ENCODE data around the gene FRAS1. TPM values are rescaled to one million over a fixed set of nuclear protein-coding genes. Genes with fewer than 3 reads are reported as not detected.

FRAS1 gene
- total and polyA plus RNA-seq, 2 donors (not counting 1 experiment from before 2014, with no cell fraction given), result 0.30 to 0.66 TPM

DNA sequence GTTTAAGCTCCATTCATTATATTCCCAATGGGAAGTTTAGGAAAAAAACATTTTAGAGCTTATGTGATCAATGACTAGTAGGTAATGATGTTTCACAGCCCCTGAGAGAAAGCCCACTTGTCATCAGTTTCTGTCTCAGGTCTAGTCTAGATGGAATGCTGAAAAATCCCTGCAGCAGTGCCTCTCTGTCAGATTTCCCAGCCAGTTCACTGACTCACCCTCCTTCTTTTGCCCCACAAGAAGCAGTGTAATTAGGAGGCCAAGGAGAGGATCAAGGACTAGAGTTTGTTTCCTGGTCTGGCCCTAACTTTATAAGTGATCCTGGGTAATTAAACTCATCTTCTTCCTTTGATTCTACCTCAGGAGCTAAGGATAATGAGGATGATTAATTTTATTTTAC lies 375.8 kb downstream of the FRAS1 start:
- no peak overlapping the region for H3K4me3 ChIP-seq (replicated peaks in 1 of 4; ENCODE audit: control extremely low read depth in 1 of 4, insufficient read depth in 1 of 4, low read depth in 3 of 4, low read length in 4 of 4)
- no peaks in the 10 kb centered on the region for H3K79me2 ChIP-seq (ENCODE audit: control insufficient read depth, insufficient read depth, low read length)
- H2AFZ ChIP-seq (ENCODE audit: low read length), result no peak overlapping the region
- no peaks in the 10 kb centered on the region for H3K36me3 ChIP-seq (ENCODE audit: control insufficient read depth, insufficient read depth, low read length)
- no peak overlapping the region for H3K9ac ChIP-seq (ENCODE audit: insufficient read depth, low read length)
- no peak overlapping the region for H3K27ac ChIP-seq (ENCODE audit: insufficient read depth, low read length)
- no peaks in the 10 kb centered on the region for H3K9me3 ChIP-seq (ENCODE audit: control insufficient read depth, insufficient read depth, low read depth, low read length)
- DNase-seq (ENCODE audit: low read depth in 2 of 2), result peak in 1 of 2 donors; percentile 67
- no peak overlapping the region for H3K4me2 ChIP-seq (ENCODE audit: extremely low read depth, insufficient read depth, low read length)
- TF ChIP-seq, protein P1, sequence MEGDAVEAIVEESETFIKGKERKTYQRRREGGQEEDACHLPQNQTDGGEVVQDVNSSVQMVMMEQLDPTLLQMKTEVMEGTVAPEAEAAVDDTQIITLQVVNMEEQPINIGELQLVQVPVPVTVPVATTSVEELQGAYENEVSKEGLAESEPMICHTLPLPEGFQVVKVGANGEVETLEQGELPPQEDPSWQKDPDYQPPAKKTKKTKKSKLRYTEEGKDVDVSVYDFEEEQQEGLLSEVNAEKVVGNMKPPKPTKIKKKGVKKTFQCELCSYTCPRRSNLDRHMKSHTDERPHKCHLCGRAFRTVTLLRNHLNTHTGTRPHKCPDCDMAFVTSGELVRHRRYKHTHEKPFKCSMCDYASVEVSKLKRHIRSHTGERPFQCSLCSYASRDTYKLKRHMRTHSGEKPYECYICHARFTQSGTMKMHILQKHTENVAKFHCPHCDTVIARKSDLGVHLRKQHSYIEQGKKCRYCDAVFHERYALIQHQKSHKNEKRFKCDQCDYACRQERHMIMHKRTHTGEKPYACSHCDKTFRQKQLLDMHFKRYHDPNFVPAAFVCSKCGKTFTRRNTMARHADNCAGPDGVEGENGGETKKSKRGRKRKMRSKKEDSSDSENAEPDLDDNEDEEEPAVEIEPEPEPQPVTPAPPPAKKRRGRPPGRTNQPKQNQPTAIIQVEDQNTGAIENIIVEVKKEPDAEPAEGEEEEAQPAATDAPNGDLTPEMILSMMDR (conservative IDR thresholded peaks at IDR 0.05 in 1 of 2, IDR thresholded peaks at IDR 0.05 in 1 of 2; ENCODE audit: low read depth in 1 of 2, low read length in 2 of 2), result no peak
- no peak for TF ChIP-seq EZH2 (IDR thresholded peaks at IDR 0.05; ENCODE audit: low read length, missing control alignments)
- H3K27me3 ChIP-seq (ENCODE audit: control insufficient read depth, insufficient read depth, low read length), result no peaks in the 10 kb centered on the region
- H3K4me1 ChIP-seq (ENCODE audit: control insufficient read depth, extremely low read depth, insufficient read depth, low read length), result no peaks in the 10 kb centered on the region
- H4K20me1 ChIP-seq (ENCODE audit: control insufficient read depth, extremely low read depth, insufficient read depth, low read length), result no peaks in the 10 kb centered on the region

DNA sequence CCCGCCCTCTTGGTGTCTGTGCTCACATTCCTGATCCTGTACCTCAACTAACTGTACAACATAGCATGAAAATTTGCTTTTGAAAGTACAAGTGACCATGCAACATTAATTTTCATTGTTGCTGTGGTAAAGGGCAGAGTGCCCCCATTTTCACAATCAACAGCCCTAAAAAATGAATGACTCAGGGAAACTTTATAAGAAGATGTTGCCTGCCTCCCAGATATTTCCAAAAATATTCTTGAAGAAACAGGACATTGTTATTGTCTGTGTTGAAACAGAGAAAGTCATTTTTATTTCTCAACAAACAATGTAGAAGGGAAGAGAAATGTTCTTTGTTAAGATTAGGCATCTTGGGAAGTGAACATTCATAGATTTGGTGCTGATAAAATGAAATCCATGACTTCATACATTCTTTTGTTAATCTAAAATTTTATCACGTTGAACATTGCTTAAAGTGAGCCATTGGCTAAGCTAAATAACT lies 380.5 kb downstream of the FRAS1 start:
- Histone ChIP-seq H3K4me3 (replicated peaks in 1 of 4; ENCODE audit: control extremely low read depth in 1 of 4, insufficient read depth in 1 of 4, low read depth in 3 of 4, low read length in 4 of 4) (no peak overlapping the region), H3K9ac (ENCODE audit: insufficient read depth, low read length) (no peak overlapping the region), H3K27me3 (ENCODE audit: control insufficient read depth, insufficient read depth, low read length) (no peaks in the 10 kb centered on the region), H2AFZ (ENCODE audit: low read length) (no peak overlapping the region), H3K79me2 (ENCODE audit: control insufficient read depth, insufficient read depth, low read length) (no peaks in the 10 kb centered on the region), H3K27ac (ENCODE audit: insufficient read depth, low read length) (no peak overlapping the region), H3K4me2 (ENCODE audit: extremely low read depth, insufficient read depth, low read length) (no peak overlapping the region), H3K9me3 (ENCODE audit: control insufficient read depth, insufficient read depth, low read depth, low read length) (no peaks in the 10 kb centered on the region), H4K20me1 (ENCODE audit: control insufficient read depth, extremely low read depth, insufficient read depth, low read length) (no peaks in the 10 kb centered on the region), H3K36me3 (ENCODE audit: control insufficient read depth, insufficient read depth, low read length) (no peaks in the 10 kb centered on the region), H3K4me1 (ENCODE audit: control insufficient read depth, extremely low read depth, insufficient read depth, low read length) (no peaks in the 10 kb centered on the region)
- DNase-seq (ENCODE audit: low read depth in 2 of 2), result peak in 1 of 2 donors; percentile 15
- no peak for TF ChIP-seq EZH2 (IDR thresholded peaks at IDR 0.05; ENCODE audit: low read length, missing control alignments)
- TF ChIP-seq, protein P1 (conservative IDR thresholded peaks at IDR 0.05 in 1 of 2, IDR thresholded peaks at IDR 0.05 in 1 of 2; ENCODE audit: low read depth in 1 of 2, low read length in 2 of 2), result no peak

DNA sequence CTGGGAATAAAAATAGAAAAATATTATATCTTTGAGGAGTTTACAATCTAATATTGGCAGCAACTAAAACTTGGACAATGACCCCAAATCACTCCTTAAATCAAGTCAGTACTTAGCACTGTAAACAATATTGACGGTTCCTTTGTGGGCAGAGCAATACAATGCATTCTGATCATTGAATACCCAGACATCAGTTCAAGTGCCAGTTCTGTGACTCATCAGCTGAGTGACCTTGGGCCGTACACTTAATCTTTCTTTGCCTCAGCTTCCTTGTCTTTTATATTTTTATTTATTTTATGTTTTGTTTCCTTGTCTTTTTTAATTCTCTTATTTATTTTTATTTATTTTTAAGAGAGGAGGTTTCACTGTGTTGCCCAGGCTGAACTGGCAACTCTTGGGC lies 382.2 kb downstream of the FRAS1 start:
- Histone ChIP-seq H3K4me1 (ENCODE audit: control insufficient read depth, extremely low read depth, insufficient read depth, low read length) (no peaks in the 10 kb centered on the region), H3K27me3 (ENCODE audit: control insufficient read depth, insufficient read depth, low read length) (no peaks in the 10 kb centered on the region), H3K9ac (ENCODE audit: insufficient read depth, low read length) (no peak overlapping the region), H2AFZ (ENCODE audit: low read length) (no peak overlapping the region), H3K4me3 (replicated peaks in 1 of 4; ENCODE audit: control extremely low read depth in 1 of 4, insufficient read depth in 1 of 4, low read depth in 3 of 4, low read length in 4 of 4) (no peak overlapping the region), H3K36me3 (ENCODE audit: control insufficient read depth, insufficient read depth, low read length) (no peaks in the 10 kb centered on the region), H3K9me3 (ENCODE audit: control insufficient read depth, insufficient read depth, low read depth, low read length) (no peaks in the 10 kb centered on the region), H3K79me2 (ENCODE audit: control insufficient read depth, insufficient read depth, low read length) (no peaks in the 10 kb centered on the region), H3K27ac (ENCODE audit: insufficient read depth, low read length) (no peak overlapping the region), H4K20me1 (ENCODE audit: control insufficient read depth, extremely low read depth, insufficient read depth, low read length) (no peaks in the 10 kb centered on the region), H3K4me2 (ENCODE audit: extremely low read depth, insufficient read depth, low read length) (no peak overlapping the region)
- TF ChIP-seq, protein P1 (conservative IDR thresholded peaks at IDR 0.05 in 1 of 2, IDR thresholded peaks at IDR 0.05 in 1 of 2; ENCODE audit: low read depth in 1 of 2, low read length in 2 of 2), result no peak
- TF ChIP-seq EZH2 (IDR thresholded peaks at IDR 0.05; ENCODE audit: low read length, missing control alignments), result no peak
- peak in 1 of 2 donors; percentile 29 for DNase-seq (ENCODE audit: low read depth in 2 of 2)

Measured in fibroblast of lung (primary cell).